GM21367 (cell line): ENCODE measurements around the gene KDR.

Experiments
- ATAC-seq: cut with Tn5 transposase; IDR thresholded peaks from one replicate; pipeline ENCODE4 v1.9.1; 2021; ENCODE audit not compliant: unreplicated experiment

The KDR gene

GRCh38 chr4:55080174-55080865 lies 45.1 kb downstream of the KDR start:
- no peak for ATAC-seq

- no peak for ATAC-seq
Observed at GRCh38 chr4:55079451-55080173, 45.8 kb downstream of the KDR start.

- no peak for ATAC-seq
Observed at GRCh38 chr4:55078987-55079386, 46.4 kb downstream of the KDR start.

- no peak for ATAC-seq
Observed at GRCh38 chr4:55077577-55077976, 47.8 kb downstream of the KDR start.

GRCh38 chr4:55075823-55076716 lies 49.3 kb downstream of the KDR start:
- no peak for ATAC-seq

GRCh38 chr4:55075376-55075775 lies 50.0 kb downstream of the KDR start:
- ATAC-seq: no peak

- ATAC-seq: no peak
Observed at GRCh38 chr4:55074386-55074785, 51.0 kb downstream of the KDR start.

- no peak for ATAC-seq
Observed at GRCh38 chr4:55071951-55072350, 53.4 kb downstream of the KDR start.

- ATAC-seq: no peak
Observed at GRCh38 chr4:55069248-55069647, 56.1 kb downstream of the KDR start.

GRCh38 chr4:55068522-55068921 lies 56.9 kb downstream of the KDR start:
- ATAC-seq: no peak

GRCh38 chr4:55066018-55066417 lies 59.4 kb downstream of the KDR start:
- no peak for ATAC-seq

- no peak for ATAC-seq
Observed at GRCh38 chr4:55055529-55055928, 69.9 kb downstream of the KDR start.

- no peak for ATAC-seq
Observed at GRCh38 chr4:55051532-55051931, 73.9 kb downstream of the KDR start.

GRCh38 chr4:55050418-55050950 lies 74.9 kb downstream of the KDR start:
- no peak for ATAC-seq

GRCh38 chr4:55038176-55038890 lies 87.1 kb downstream of the KDR start:
- no peak for ATAC-seq

- ATAC-seq: no peak
Observed at GRCh38 chr4:55037728-55038127, 87.7 kb downstream of the KDR start.

GRCh38 chr4:55036405-55036804 lies 89.0 kb downstream of the KDR start:
- ATAC-seq: no peak

GRCh38 chr4:55035892-55036291 lies 89.5 kb downstream of the KDR start:
- no peak for ATAC-seq

- no peak for ATAC-seq
Observed at GRCh38 chr4:55033296-55033695, 92.1 kb downstream of the KDR start.

- no peak for ATAC-seq
Observed at GRCh38 chr4:55032788-55033187, 92.6 kb downstream of the KDR start.

- no peak for ATAC-seq
Observed at GRCh38 chr4:55032179-55032578, 93.2 kb downstream of the KDR start.
